ENCODE data around the gene WASF3.
"Not testable (repeated sequence)": the region's sequence is repeated elsewhere in the genome, so short reads cannot be mapped to it uniquely, and the experiment has no call there.

The WASF3 gene

GRCh38 chr13:26636073-26636472, 78.6 kb downstream of the WASF3 start:
- H3K27ac ChIP-seq (ENCODE audit: low read length); H3K4me1 ChIP-seq (ENCODE audit: control insufficient read depth in 1 of 2, insufficient read depth in 2 of 2, low read length in 2 of 2); H3K27me3 ChIP-seq (ENCODE audit: low read depth, low read length): not testable (repeated sequence)

GRCh38 chr13:26646603-26647002, 89.1 kb downstream of the WASF3 start:
- Histone ChIP-seq H3K4me3 (ENCODE audit: low read depth in 1 of 2, low read length in 2 of 2) (no peak overlapping the region), H3K36me3 (ENCODE audit: control insufficient read depth in 1 of 2, insufficient read depth in 2 of 2, low read length in 2 of 2) (peaks cover 0 to 7% of the 10 kb centered on the region in 2 donors), H3K4me1 (ENCODE audit: control insufficient read depth in 1 of 2, insufficient read depth in 2 of 2, low read length in 2 of 2) (no peaks in the 10 kb centered on the region), H3K9me3 (ENCODE audit: control insufficient read depth in 1 of 2, low read length in 2 of 2) (peaks cover 0 to 3% of the 10 kb centered on the region in 2 donors), H3K27ac (ENCODE audit: low read length) (no peak overlapping the region), H3K27me3 (ENCODE audit: low read depth, low read length) (no peaks in the 10 kb centered on the region)

More at GRCh38 chr13:26636073-26636472, 78.6 kb downstream of the WASF3 start:
- H3K9me3 ChIP-seq (ENCODE audit: control insufficient read depth in 1 of 2, low read length in 2 of 2); H3K4me3 ChIP-seq (ENCODE audit: low read depth in 1 of 2, low read length in 2 of 2); H3K36me3 ChIP-seq (ENCODE audit: control insufficient read depth in 1 of 2, insufficient read depth in 2 of 2, low read length in 2 of 2): not testable (repeated sequence)

- no peak overlapping the region for H3K27ac ChIP-seq (ENCODE audit: low read length)
Observed at GRCh38 chr13:26651234-26651633, 93.8 kb downstream of the WASF3 start.

GRCh38 chr13:26653310-26653709, 95.8 kb downstream of the WASF3 start:
- H3K36me3 ChIP-seq (ENCODE audit: control insufficient read depth in 1 of 2, insufficient read depth in 2 of 2, low read length in 2 of 2): no peaks in the 10 kb centered on the region
- H3K27ac ChIP-seq (ENCODE audit: low read length): no peak overlapping the region
- H3K4me1 ChIP-seq (ENCODE audit: control insufficient read depth in 1 of 2, insufficient read depth in 2 of 2, low read length in 2 of 2): no peaks in the 10 kb centered on the region
- no peak overlapping the region for H3K4me3 ChIP-seq (ENCODE audit: low read depth in 1 of 2, low read length in 2 of 2)
- H3K9me3 ChIP-seq (ENCODE audit: control insufficient read depth in 1 of 2, low read length in 2 of 2): peaks cover 0 to 3% of the 10 kb centered on the region in 2 donors
- H3K27me3 ChIP-seq (ENCODE audit: low read depth, low read length): no peaks in the 10 kb centered on the region

More at GRCh38 chr13:26651234-26651633, 93.8 kb downstream of the WASF3 start:
- no peaks in the 10 kb centered on the region for H3K36me3 ChIP-seq (ENCODE audit: control insufficient read depth in 1 of 2, insufficient read depth in 2 of 2, low read length in 2 of 2)
- no peak overlapping the region for H3K4me3 ChIP-seq (ENCODE audit: low read depth in 1 of 2, low read length in 2 of 2)
- H3K27me3 ChIP-seq (ENCODE audit: low read depth, low read length): no peaks in the 10 kb centered on the region
- H3K9me3 ChIP-seq (ENCODE audit: control insufficient read depth in 1 of 2, low read length in 2 of 2): peaks cover 0 to 3% of the 10 kb centered on the region in 2 donors
- no peaks in the 10 kb centered on the region for H3K4me1 ChIP-seq (ENCODE audit: control insufficient read depth in 1 of 2, insufficient read depth in 2 of 2, low read length in 2 of 2)

- H3K4me3 ChIP-seq (ENCODE audit: low read depth in 1 of 2, low read length in 2 of 2): no peak overlapping the region
Observed at GRCh38 chr13:26653842-26654241, 96.4 kb downstream of the WASF3 start.

GRCh38 chr13:26656919-26657318, 99.4 kb downstream of the WASF3 start:
- H3K27ac ChIP-seq (ENCODE audit: low read length): no peak overlapping the region
- no peak overlapping the region for H3K4me3 ChIP-seq (ENCODE audit: low read depth in 1 of 2, low read length in 2 of 2)
- no peaks in the 10 kb centered on the region for H3K9me3 ChIP-seq (ENCODE audit: control insufficient read depth in 1 of 2, low read length in 2 of 2)
- peaks cover 0 to 3% of the 10 kb centered on the region in 2 donors for H3K4me1 ChIP-seq (ENCODE audit: control insufficient read depth in 1 of 2, insufficient read depth in 2 of 2, low read length in 2 of 2)
- no peaks in the 10 kb centered on the region for H3K27me3 ChIP-seq (ENCODE audit: low read depth, low read length)
- no peaks in the 10 kb centered on the region for H3K36me3 ChIP-seq (ENCODE audit: control insufficient read depth in 1 of 2, insufficient read depth in 2 of 2, low read length in 2 of 2)

More at GRCh38 chr13:26653842-26654241, 96.4 kb downstream of the WASF3 start:
- Histone ChIP-seq H3K9me3 (ENCODE audit: control insufficient read depth in 1 of 2, low read length in 2 of 2) (peaks cover 0 to 3% of the 10 kb centered on the region in 2 donors), H3K27ac (ENCODE audit: low read length) (no peak overlapping the region), H3K27me3 (ENCODE audit: low read depth, low read length) (no peaks in the 10 kb centered on the region), H3K4me1 (ENCODE audit: control insufficient read depth in 1 of 2, insufficient read depth in 2 of 2, low read length in 2 of 2) (no peaks in the 10 kb centered on the region), H3K36me3 (ENCODE audit: control insufficient read depth in 1 of 2, insufficient read depth in 2 of 2, low read length in 2 of 2) (no peaks in the 10 kb centered on the region)

- no peaks in the 10 kb centered on the region for H3K27me3 ChIP-seq (ENCODE audit: low read depth, low read length)
- H3K4me1 ChIP-seq (ENCODE audit: control insufficient read depth in 1 of 2, insufficient read depth in 2 of 2, low read length in 2 of 2): peaks cover 0 to 3% of the 10 kb centered on the region in 2 donors
- H3K4me3 ChIP-seq (ENCODE audit: low read depth in 1 of 2, low read length in 2 of 2): no peak overlapping the region
- no peaks in the 10 kb centered on the region for H3K36me3 ChIP-seq (ENCODE audit: control insufficient read depth in 1 of 2, insufficient read depth in 2 of 2, low read length in 2 of 2)
- no peak overlapping the region for H3K27ac ChIP-seq (ENCODE audit: low read length)
- H3K9me3 ChIP-seq (ENCODE audit: control insufficient read depth in 1 of 2, low read length in 2 of 2): no peaks in the 10 kb centered on the region
Observed at GRCh38 chr13:26658448-26659385, 101.2 kb downstream of the WASF3 start.

GRCh38 chr13:26660185-26660584, 102.7 kb downstream of the WASF3 start:
- H3K27me3 ChIP-seq (ENCODE audit: low read depth, low read length): no peaks in the 10 kb centered on the region
- H3K4me1 ChIP-seq (ENCODE audit: control insufficient read depth in 1 of 2, insufficient read depth in 2 of 2, low read length in 2 of 2): peaks cover 0 to 3% of the 10 kb centered on the region in 2 donors
- no peaks in the 10 kb centered on the region for H3K9me3 ChIP-seq (ENCODE audit: control insufficient read depth in 1 of 2, low read length in 2 of 2)
- H3K36me3 ChIP-seq (ENCODE audit: control insufficient read depth in 1 of 2, insufficient read depth in 2 of 2, low read length in 2 of 2): no peaks in the 10 kb centered on the region
- H3K4me3 ChIP-seq (ENCODE audit: low read depth in 1 of 2, low read length in 2 of 2): no peak overlapping the region
- H3K27ac ChIP-seq (ENCODE audit: low read length): no peak overlapping the region

GRCh38 chr13:26660766-26661165, 103.3 kb downstream of the WASF3 start:
- H3K9me3 ChIP-seq (ENCODE audit: control insufficient read depth in 1 of 2, low read length in 2 of 2): no peaks in the 10 kb centered on the region
- no peak overlapping the region for H3K27ac ChIP-seq (ENCODE audit: low read length)
- H3K4me1 ChIP-seq (ENCODE audit: control insufficient read depth in 1 of 2, insufficient read depth in 2 of 2, low read length in 2 of 2): peaks cover 0 to 3% of the 10 kb centered on the region in 2 donors
- H3K36me3 ChIP-seq (ENCODE audit: control insufficient read depth in 1 of 2, insufficient read depth in 2 of 2, low read length in 2 of 2): no peaks in the 10 kb centered on the region
- no peaks in the 10 kb centered on the region for H3K27me3 ChIP-seq (ENCODE audit: low read depth, low read length)
- H3K4me3 ChIP-seq (ENCODE audit: low read depth in 1 of 2, low read length in 2 of 2): no peak overlapping the region

- H3K4me3 ChIP-seq (ENCODE audit: low read depth in 1 of 2, low read length in 2 of 2): no peak overlapping the region
- peaks cover 0 to 3% of the 10 kb centered on the region in 2 donors for H3K4me1 ChIP-seq (ENCODE audit: control insufficient read depth in 1 of 2, insufficient read depth in 2 of 2, low read length in 2 of 2)
- H3K9me3 ChIP-seq (ENCODE audit: control insufficient read depth in 1 of 2, low read length in 2 of 2): no peaks in the 10 kb centered on the region
Observed at GRCh38 chr13:26663791-26664190, 106.3 kb downstream of the WASF3 start.

GRCh38 chr13:26664286-26664685, 106.8 kb downstream of the WASF3 start:
- peaks cover 0 to 3% of the 10 kb centered on the region in 2 donors for H3K4me1 ChIP-seq (ENCODE audit: control insufficient read depth in 1 of 2, insufficient read depth in 2 of 2, low read length in 2 of 2)
- H3K27ac ChIP-seq (ENCODE audit: low read length): no peak overlapping the region
- no peak overlapping the region for H3K4me3 ChIP-seq (ENCODE audit: low read depth in 1 of 2, low read length in 2 of 2)
- H3K36me3 ChIP-seq (ENCODE audit: control insufficient read depth in 1 of 2, insufficient read depth in 2 of 2, low read length in 2 of 2): peaks cover 0 to 4% of the 10 kb centered on the region in 2 donors
- no peaks in the 10 kb centered on the region for H3K27me3 ChIP-seq (ENCODE audit: low read depth, low read length)
- no peaks in the 10 kb centered on the region for H3K9me3 ChIP-seq (ENCODE audit: control insufficient read depth in 1 of 2, low read length in 2 of 2)

More at GRCh38 chr13:26663791-26664190, 106.3 kb downstream of the WASF3 start:
- Histone ChIP-seq H3K36me3 (ENCODE audit: control insufficient read depth in 1 of 2, insufficient read depth in 2 of 2, low read length in 2 of 2) (peaks cover 0 to 4% of the 10 kb centered on the region in 2 donors), H3K27ac (ENCODE audit: low read length) (no peak overlapping the region), H3K27me3 (ENCODE audit: low read depth, low read length) (no peaks in the 10 kb centered on the region)
